B cell (primary cell): ENCODE results near the gene SIK1.

Experiments
- EZH2 ChIP-seq: IDR thresholded peaks from 2 replicates; pipeline ENCODE4 v1.6.1; 2012; ENCODE audit warnings: borderline replicate concordance, low read depth, mild to moderate bottlenecking, moderate library complexity, low read length; ENCODE audit not compliant: insufficient read depth, poor library complexity, severe bottlenecking
- TF ChIP-seq, protein P1 (sequence below): fragments of 200-600 bp; IDR thresholded peaks from one replicate; pipeline ENCODE4 v1.8.0; 2022; ENCODE audit warnings: antibody characterized with exemption, mild to moderate bottlenecking

- TF ChIP-seq, protein P1, sequence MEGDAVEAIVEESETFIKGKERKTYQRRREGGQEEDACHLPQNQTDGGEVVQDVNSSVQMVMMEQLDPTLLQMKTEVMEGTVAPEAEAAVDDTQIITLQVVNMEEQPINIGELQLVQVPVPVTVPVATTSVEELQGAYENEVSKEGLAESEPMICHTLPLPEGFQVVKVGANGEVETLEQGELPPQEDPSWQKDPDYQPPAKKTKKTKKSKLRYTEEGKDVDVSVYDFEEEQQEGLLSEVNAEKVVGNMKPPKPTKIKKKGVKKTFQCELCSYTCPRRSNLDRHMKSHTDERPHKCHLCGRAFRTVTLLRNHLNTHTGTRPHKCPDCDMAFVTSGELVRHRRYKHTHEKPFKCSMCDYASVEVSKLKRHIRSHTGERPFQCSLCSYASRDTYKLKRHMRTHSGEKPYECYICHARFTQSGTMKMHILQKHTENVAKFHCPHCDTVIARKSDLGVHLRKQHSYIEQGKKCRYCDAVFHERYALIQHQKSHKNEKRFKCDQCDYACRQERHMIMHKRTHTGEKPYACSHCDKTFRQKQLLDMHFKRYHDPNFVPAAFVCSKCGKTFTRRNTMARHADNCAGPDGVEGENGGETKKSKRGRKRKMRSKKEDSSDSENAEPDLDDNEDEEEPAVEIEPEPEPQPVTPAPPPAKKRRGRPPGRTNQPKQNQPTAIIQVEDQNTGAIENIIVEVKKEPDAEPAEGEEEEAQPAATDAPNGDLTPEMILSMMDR, result no peak
- TF ChIP-seq EZH2, result no peak
Observed at GRCh38 chr21:43375006-43375836, 51.7 kb downstream of the SIK1 start.
